ENCODE results near the gene IFT25. TPM values are rescaled to one million over a fixed set of nuclear protein-coding genes. Genes with fewer than 3 reads are reported as not detected.

The IFT25 gene
- total and polyA plus RNA-seq, 2 donors = 39.9 to 52.3 TPM

GRCh38 chr1:53942127-53942957, 3.2 kb downstream of the IFT25 start:
- peaks cover 0 to 3% of the 10 kb centered on the region in 2 donors for H3K36me3 ChIP-seq (ENCODE audit: control insufficient read depth in 2 of 2, insufficient read depth in 2 of 2, low read length in 1 of 2)
- H3K4me1 ChIP-seq (ENCODE audit: control insufficient read depth in 2 of 2, insufficient read depth in 2 of 2, low read length in 2 of 2) = peaks cover 15 to 19% of the 10 kb centered on the region in 2 donors
- WGBS = 97% methylated on average over 7 of the region's 7 CpGs
- DNase-seq (ENCODE audit: low read depth in 6 of 9, low spot score in 9 of 9) = no peak
- no peaks in the 10 kb centered on the region for H3K27me3 ChIP-seq (ENCODE audit: control insufficient read depth in 2 of 2, insufficient read depth in 1 of 2, low read length in 1 of 2)
- no peak overlapping the region for H3K4me3 ChIP-seq (ENCODE audit: low read length in 2 of 2)
- no peak overlapping the region for H3K27ac ChIP-seq (ENCODE audit: low read depth in 1 of 2, low read length in 1 of 2)
- peaks cover 0 to 2% of the 10 kb centered on the region in 2 donors for H3K9me3 ChIP-seq (ENCODE audit: control insufficient read depth in 2 of 2, insufficient read depth in 1 of 2, low read length in 1 of 2)

GRCh38 chr1:53938136-53938830, 7.2 kb downstream of the IFT25 start:
- no peak overlapping the region for H3K27ac ChIP-seq (ENCODE audit: low read depth in 1 of 2, low read length in 1 of 2)
- H3K36me3 ChIP-seq (ENCODE audit: control insufficient read depth in 2 of 2, insufficient read depth in 2 of 2, low read length in 1 of 2) = peaks cover 11 to 14% of the 10 kb centered on the region in 2 donors
- 98% methylated on average over 4 of the region's 4 CpGs for WGBS
- no peak for DNase-seq (ENCODE audit: low read depth in 6 of 9, low spot score in 9 of 9)
- no peaks in the 10 kb centered on the region for H3K27me3 ChIP-seq (ENCODE audit: control insufficient read depth in 2 of 2, insufficient read depth in 1 of 2, low read length in 1 of 2)
- peaks cover 6 to 7% of the 10 kb centered on the region in 2 donors for H3K9me3 ChIP-seq (ENCODE audit: control insufficient read depth in 2 of 2, insufficient read depth in 1 of 2, low read length in 1 of 2)
- no peak overlapping the region for H3K4me3 ChIP-seq (ENCODE audit: low read length in 2 of 2)
- no peaks in the 10 kb centered on the region for H3K4me1 ChIP-seq (ENCODE audit: control insufficient read depth in 2 of 2, insufficient read depth in 2 of 2, low read length in 2 of 2)

- no peak for DNase-seq (ENCODE audit: low read depth in 6 of 9, low spot score in 9 of 9)
- Histone ChIP-seq H3K4me3 (ENCODE audit: low read length in 2 of 2) (no peak overlapping the region), H3K27me3 (ENCODE audit: control insufficient read depth in 2 of 2, insufficient read depth in 1 of 2, low read length in 1 of 2) (no peaks in the 10 kb centered on the region), H3K27ac (ENCODE audit: low read depth in 1 of 2, low read length in 1 of 2) (no peak overlapping the region), H3K4me1 (ENCODE audit: control insufficient read depth in 2 of 2, insufficient read depth in 2 of 2, low read length in 2 of 2) (no peaks in the 10 kb centered on the region), H3K36me3 (ENCODE audit: control insufficient read depth in 2 of 2, insufficient read depth in 2 of 2, low read length in 1 of 2) (peaks cover 16 to 17% of the 10 kb centered on the region in 2 donors), H3K9me3 (ENCODE audit: control insufficient read depth in 2 of 2, insufficient read depth in 1 of 2, low read length in 1 of 2) (peaks cover 6 to 19% of the 10 kb centered on the region in 2 donors)
- 99% methylated on average over 1 of the region's 1 CpG for WGBS
Observed at GRCh38 chr1:53936430-53936829, 9.1 kb downstream of the IFT25 start.

GRCh38 chr1:53934170-53934765, 11.2 kb downstream of the IFT25 start:
- Histone ChIP-seq H3K27ac (ENCODE audit: low read depth in 1 of 2, low read length in 1 of 2) (no peak overlapping the region), H3K4me3 (ENCODE audit: low read length in 2 of 2) (no peak overlapping the region), H3K9me3 (ENCODE audit: control insufficient read depth in 2 of 2, insufficient read depth in 1 of 2, low read length in 1 of 2) (peaks cover 6 to 19% of the 10 kb centered on the region in 2 donors), H3K4me1 (ENCODE audit: control insufficient read depth in 2 of 2, insufficient read depth in 2 of 2, low read length in 2 of 2) (no peaks in the 10 kb centered on the region), H3K36me3 (ENCODE audit: control insufficient read depth in 2 of 2, insufficient read depth in 2 of 2, low read length in 1 of 2) (peaks cover 16% of the 10 kb centered on the region in 2 donors), H3K27me3 (ENCODE audit: control insufficient read depth in 2 of 2, insufficient read depth in 1 of 2, low read length in 1 of 2) (no peaks in the 10 kb centered on the region)
- WGBS = 96% methylated on average over 1 of the region's 1 CpG
- DNase-seq (ENCODE audit: low read depth in 6 of 9, low spot score in 9 of 9) = no peak

GRCh38 chr1:53931523-53931922, 14.0 kb downstream of the IFT25 start:
- peaks cover 21 to 33% of the 10 kb centered on the region in 2 donors for H3K36me3 ChIP-seq (ENCODE audit: control insufficient read depth in 2 of 2, insufficient read depth in 2 of 2, low read length in 1 of 2)
- DNase-seq (ENCODE audit: low read depth in 6 of 9, low spot score in 9 of 9) = no peak
- 100% methylated on average over 2 of the region's 2 CpGs for WGBS

GRCh38 chr1:53930932-53931331, 14.6 kb downstream of the IFT25 start:
- Histone ChIP-seq H3K36me3 (ENCODE audit: control insufficient read depth in 2 of 2, insufficient read depth in 2 of 2, low read length in 1 of 2) (peaks cover 21 to 33% of the 10 kb centered on the region in 2 donors), H3K4me1 (ENCODE audit: control insufficient read depth in 2 of 2, insufficient read depth in 2 of 2, low read length in 2 of 2) (no peaks in the 10 kb centered on the region)
- 99% methylated on average over 3 of the region's 3 CpGs for WGBS

More at GRCh38 chr1:53931523-53931922, 14.0 kb downstream of the IFT25 start:
- Histone ChIP-seq H3K27ac (ENCODE audit: low read depth in 1 of 2, low read length in 1 of 2) (no peak overlapping the region), H3K9me3 (ENCODE audit: control insufficient read depth in 2 of 2, insufficient read depth in 1 of 2, low read length in 1 of 2) (peaks cover 6 to 19% of the 10 kb centered on the region in 2 donors), H3K4me1 (ENCODE audit: control insufficient read depth in 2 of 2, insufficient read depth in 2 of 2, low read length in 2 of 2) (no peaks in the 10 kb centered on the region), H3K4me3 (ENCODE audit: low read length in 2 of 2) (no peak overlapping the region), H3K27me3 (ENCODE audit: control insufficient read depth in 2 of 2, insufficient read depth in 1 of 2, low read length in 1 of 2) (no peaks in the 10 kb centered on the region)

GRCh38 chr1:53929246-53929960, 16.1 kb downstream of the IFT25 start:
- H3K4me3 ChIP-seq (ENCODE audit: low read length in 2 of 2) = no peak overlapping the region
- peaks cover 13 to 27% of the 10 kb centered on the region in 2 donors for H3K36me3 ChIP-seq (ENCODE audit: control insufficient read depth in 2 of 2, insufficient read depth in 2 of 2, low read length in 1 of 2)
- no peaks in the 10 kb centered on the region for H3K27me3 ChIP-seq (ENCODE audit: control insufficient read depth in 2 of 2, insufficient read depth in 1 of 2, low read length in 1 of 2)
- H3K4me1 ChIP-seq (ENCODE audit: control insufficient read depth in 2 of 2, insufficient read depth in 2 of 2, low read length in 2 of 2) = no peaks in the 10 kb centered on the region
- H3K27ac ChIP-seq (ENCODE audit: low read depth in 1 of 2, low read length in 1 of 2) = no peak overlapping the region
- WGBS = 99% methylated on average over 2 of the region's 2 CpGs
- peaks cover 0 to 12% of the 10 kb centered on the region in 2 donors for H3K9me3 ChIP-seq (ENCODE audit: control insufficient read depth in 2 of 2, insufficient read depth in 1 of 2, low read length in 1 of 2)
- DNase-seq (ENCODE audit: low read depth in 6 of 9, low spot score in 9 of 9) = no peak

More at GRCh38 chr1:53930932-53931331, 14.6 kb downstream of the IFT25 start:
- Histone ChIP-seq H3K4me3 (ENCODE audit: low read length in 2 of 2) (no peak overlapping the region), H3K9me3 (ENCODE audit: control insufficient read depth in 2 of 2, insufficient read depth in 1 of 2, low read length in 1 of 2) (peaks cover 6 to 19% of the 10 kb centered on the region in 2 donors), H3K27me3 (ENCODE audit: control insufficient read depth in 2 of 2, insufficient read depth in 1 of 2, low read length in 1 of 2) (no peaks in the 10 kb centered on the region), H3K27ac (ENCODE audit: low read depth in 1 of 2, low read length in 1 of 2) (no peak overlapping the region)
- DNase-seq (ENCODE audit: low read depth in 6 of 9, low spot score in 9 of 9) = no peak

GRCh38 chr1:53927376-53927881, 18.1 kb downstream of the IFT25 start:
- Histone ChIP-seq H3K36me3 (ENCODE audit: control insufficient read depth in 2 of 2, insufficient read depth in 2 of 2, low read length in 1 of 2) (peaks cover 17 to 29% of the 10 kb centered on the region in 2 donors), H3K27ac (ENCODE audit: low read depth in 1 of 2, low read length in 1 of 2) (no peak overlapping the region)

More at GRCh38 chr1:53927376-53927881, 18.1 kb downstream of the IFT25 start:
- H3K4me1 ChIP-seq (ENCODE audit: control insufficient read depth in 2 of 2, insufficient read depth in 2 of 2, low read length in 2 of 2) = no peaks in the 10 kb centered on the region
- no peaks in the 10 kb centered on the region for H3K27me3 ChIP-seq (ENCODE audit: control insufficient read depth in 2 of 2, insufficient read depth in 1 of 2, low read length in 1 of 2)
- peaks cover 0 to 5% of the 10 kb centered on the region in 2 donors for H3K9me3 ChIP-seq (ENCODE audit: control insufficient read depth in 2 of 2, insufficient read depth in 1 of 2, low read length in 1 of 2)
- WGBS = 98% methylated on average over 2 of the region's 2 CpGs
- DNase-seq (ENCODE audit: low read depth in 6 of 9, low spot score in 9 of 9) = no peak
- no peak overlapping the region for H3K4me3 ChIP-seq (ENCODE audit: low read length in 2 of 2)

Measured in thymus (tissue), 11 donors.